Skeletal muscle satellite cell (primary cell): ENCODE data around the gene LIN54. TPM values are rescaled to one million over a fixed set of nuclear protein-coding genes. Genes with fewer than 3 reads are reported as not detected.
A peak's percentile ranks its signal among the peaks of the same experiment; 100 is the strongest.

Experiments used
- H3K27me3 ChIP-seq: 2 replicates; pipeline ENCODE4 v1.7.0; 2013; ENCODE audit warnings: low read length; ENCODE audit not compliant: control insufficient read depth, insufficient read depth
- H3K36me3 ChIP-seq: 2 replicates; pipeline ENCODE4 v1.7.0; 2013; ENCODE audit warnings: mild to moderate bottlenecking, control low read depth, low read length; ENCODE audit not compliant: insufficient read depth
- H3K4me1 ChIP-seq: 2 replicates; pipeline ENCODE4 v1.7.0; 2013; ENCODE audit warnings: low read length; ENCODE audit not compliant: control insufficient read depth, insufficient read depth
- H3K4me2 ChIP-seq: 2 replicates; pipeline ENCODE4 v1.7.0; 2013; ENCODE audit warnings: mild to moderate bottlenecking, low read length
- H3K4me3 ChIP-seq: 2 replicates; pipeline ENCODE4 v1.7.0; 2013; ENCODE audit warnings: low read length
- H3K9ac ChIP-seq: 2 replicates; pipeline ENCODE4 v1.7.0; 2013; ENCODE audit warnings: mild to moderate bottlenecking, low read depth, low read length, moderate library complexity
- H3K9me3 ChIP-seq: replicated peaks from 2 replicates; pipeline ENCODE4 v1.7.0; 2013; ENCODE audit warnings: mild to moderate bottlenecking, control low read depth, low read length
- small RNA-seq: library from RNA; depleted of rRNA; stranded (forward); fragments of <200 nt; gene quantifications from one replicate; pipeline ENCODE3, GENCODE V24; 2012

Gene LIN54

GRCh38 chr4:82889287-82889686 is 121.3 kb downstream of the LIN54 start:
- Histone ChIP-seq H3K4me3 (peak overlapping the region; percentile 97), H3K36me3 (peaks cover 20% of the 10 kb centered on the region), H3K4me2 (peak overlapping the region; percentile 93), H3K9me3 (no peaks in the 10 kb centered on the region), H3K4me1 (peaks cover 28% of the 10 kb centered on the region), H3K9ac (peak overlapping the region; percentile 99), H3K27me3 (no peaks in the 10 kb centered on the region)

GRCh38 chr4:82886147-82886942 is 124.3 kb downstream of the LIN54 start:
- H3K4me3 ChIP-seq = peak overlapping the region; percentile 10
- H3K27me3 ChIP-seq = no peaks in the 10 kb centered on the region
- H3K9me3 ChIP-seq = no peaks in the 10 kb centered on the region
- H3K4me1 ChIP-seq = peaks cover 21% of the 10 kb centered on the region
- peak overlapping the region; percentile 71 for H3K4me2 ChIP-seq
- H3K36me3 ChIP-seq = peaks cover 22% of the 10 kb centered on the region
- peak overlapping the region; percentile 18 for H3K9ac ChIP-seq

GRCh38 chr4:82885410-82885809 is 125.2 kb downstream of the LIN54 start:
- Histone ChIP-seq H3K27me3 (no peaks in the 10 kb centered on the region), H3K4me1 (peaks cover 21% of the 10 kb centered on the region), H3K36me3 (peaks cover 25% of the 10 kb centered on the region), H3K9me3 (no peaks in the 10 kb centered on the region), H3K9ac (no peak overlapping the region), H3K4me2 (peak overlapping the region; percentile 71), H3K4me3 (no peak overlapping the region)

Small RNAs within 50 kb of the gene (small RNA-seq; reads per million reads assigned to genes)
- gene RF00019 = not detected
- gene RNU6-615P = not detected
